ENCODE measurements around the gene RRP1.

The RRP1 gene

DNA sequence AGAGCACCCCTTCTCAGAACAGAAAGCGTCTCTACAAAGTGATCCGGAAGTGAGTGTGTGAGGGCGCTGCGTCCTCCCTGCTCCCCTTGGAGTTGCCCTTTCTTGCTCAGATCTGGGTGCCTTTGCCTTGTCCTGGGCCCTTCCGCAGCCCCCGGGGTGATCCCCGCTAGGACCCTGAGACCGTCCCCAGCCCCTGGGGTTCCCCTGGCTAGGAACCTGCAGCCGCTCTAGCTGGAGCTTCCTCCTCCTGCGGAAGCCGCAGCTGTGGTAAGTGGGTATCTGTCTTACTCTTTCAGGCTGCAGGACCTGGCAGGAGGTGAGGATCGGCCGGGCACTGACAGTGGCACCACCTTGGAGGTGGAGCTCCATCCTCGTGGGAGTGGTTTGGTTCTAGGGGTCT is 11.2 kb downstream of the RRP1 start:
- H3K27ac ChIP-seq (ENCODE audit: insufficient read depth, low read depth, low read length, poor library complexity, severe bottlenecking): no peak overlapping the region
- H3K9me3 ChIP-seq (ENCODE audit: control insufficient read depth, low read length): no peaks in the 10 kb centered on the region
- no peaks in the 10 kb centered on the region for H3K27me3 ChIP-seq (ENCODE audit: control insufficient read depth, insufficient read depth, low read length, poor library complexity, severe bottlenecking)
- H3K4me3 ChIP-seq (ENCODE audit: insufficient read depth, low read depth, low read length): no peak overlapping the region
- H3K4me1 ChIP-seq (ENCODE audit: control insufficient read depth, insufficient read depth, low read length): no peaks in the 10 kb centered on the region
- peaks cover 51% of the 10 kb centered on the region for H3K36me3 ChIP-seq (ENCODE audit: control insufficient read depth, insufficient read depth, low read length)
- WGBS, 2 experiments: 96 to 97% methylated on average over 14 of the region's 14 CpGs

DNA sequence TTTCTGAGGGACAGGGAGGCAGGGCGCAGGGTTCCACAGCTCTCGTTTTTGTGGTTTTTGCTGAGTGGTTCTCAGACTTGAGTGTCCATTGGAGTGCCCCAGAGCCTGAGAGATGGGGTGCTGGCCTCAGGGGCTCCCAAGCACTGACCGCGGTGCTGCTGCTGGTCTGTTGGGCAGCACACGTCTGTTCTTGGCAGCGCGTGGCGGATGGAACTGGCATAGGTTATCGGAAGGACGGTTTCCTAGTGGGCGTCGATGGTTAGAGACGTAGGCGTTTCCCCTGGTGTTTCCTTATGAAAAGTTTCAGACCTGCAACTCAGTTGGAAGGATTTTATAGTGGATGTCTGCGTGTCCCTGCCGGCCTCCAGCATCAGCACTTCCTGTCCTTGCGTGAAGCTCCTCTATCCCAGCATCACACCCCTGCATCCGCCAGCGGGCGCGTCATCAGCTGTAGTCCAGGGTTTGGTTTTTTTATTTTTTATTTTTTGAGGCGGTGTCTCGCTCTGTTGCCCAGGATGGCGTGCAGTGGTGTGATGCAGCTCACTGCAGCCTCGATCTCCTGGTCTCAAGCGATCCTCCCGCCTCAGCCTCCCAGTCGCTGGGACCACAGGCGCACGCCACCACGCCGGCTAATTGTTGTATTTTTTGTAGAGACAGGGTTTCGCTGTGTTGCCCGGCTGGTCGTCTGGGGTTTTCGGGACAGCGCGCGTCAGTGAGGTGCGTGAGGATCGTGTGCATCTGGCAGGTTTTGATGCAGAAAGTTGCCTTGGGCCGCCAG is 11.8 kb downstream of the RRP1 start:
- no peaks in the 10 kb centered on the region for H3K4me1 ChIP-seq (ENCODE audit: control insufficient read depth, insufficient read depth, low read length)
- H3K27ac ChIP-seq (ENCODE audit: insufficient read depth, low read depth, low read length, poor library complexity, severe bottlenecking): no peak overlapping the region
- peaks cover 45% of the 10 kb centered on the region for H3K36me3 ChIP-seq (ENCODE audit: control insufficient read depth, insufficient read depth, low read length)
- 96% methylated on average over 42 of the region's 42 CpGs for WGBS, 2 experiments
- H3K27me3 ChIP-seq (ENCODE audit: control insufficient read depth, insufficient read depth, low read length, poor library complexity, severe bottlenecking): no peaks in the 10 kb centered on the region
- no peak overlapping the region for H3K4me3 ChIP-seq (ENCODE audit: insufficient read depth, low read depth, low read length)
- H3K9me3 ChIP-seq (ENCODE audit: control insufficient read depth, low read length): no peaks in the 10 kb centered on the region

DNA sequence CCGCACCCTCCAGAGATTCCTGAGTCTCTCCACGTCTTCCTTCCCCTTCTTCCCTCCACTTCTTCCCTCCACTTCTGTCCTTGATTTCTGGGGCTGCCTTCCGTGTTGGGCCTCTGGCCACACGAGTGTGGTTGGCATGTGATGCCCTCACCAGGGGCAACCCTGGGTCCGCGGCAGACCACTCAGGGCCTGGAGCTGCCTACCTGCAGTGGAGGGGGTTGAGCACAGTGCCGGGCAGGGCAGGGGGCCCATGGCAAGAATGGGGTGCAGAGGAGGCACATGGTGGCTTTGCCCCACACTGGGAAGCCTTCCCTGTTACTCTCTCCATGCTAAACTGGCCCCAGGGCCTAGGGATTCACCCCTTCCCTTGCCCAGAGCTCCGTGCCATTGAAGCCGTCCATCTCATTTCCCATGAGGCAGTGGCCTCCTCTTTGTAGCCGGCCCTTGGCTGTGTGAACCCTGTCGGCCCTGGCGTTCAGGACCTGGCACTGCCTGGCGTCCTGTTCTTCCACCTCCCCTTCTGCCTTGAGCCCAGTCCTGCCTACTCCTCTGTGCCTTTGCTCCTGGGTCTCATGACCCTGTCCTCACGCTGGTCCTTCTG is 13.4 kb downstream of the RRP1 start:
- peaks cover 29% of the 10 kb centered on the region for H3K36me3 ChIP-seq (ENCODE audit: control insufficient read depth, insufficient read depth, low read length)
- WGBS, 2 experiments: 95 to 96% methylated on average over 14 of the region's 14 CpGs
- H3K4me3 ChIP-seq (ENCODE audit: insufficient read depth, low read depth, low read length): no peak overlapping the region
- H3K27me3 ChIP-seq (ENCODE audit: control insufficient read depth, insufficient read depth, low read length, poor library complexity, severe bottlenecking): no peaks in the 10 kb centered on the region
- no peaks in the 10 kb centered on the region for H3K9me3 ChIP-seq (ENCODE audit: control insufficient read depth, low read length)
- no peaks in the 10 kb centered on the region for H3K4me1 ChIP-seq (ENCODE audit: control insufficient read depth, insufficient read depth, low read length)
- H3K27ac ChIP-seq (ENCODE audit: insufficient read depth, low read depth, low read length, poor library complexity, severe bottlenecking): no peak overlapping the region

DNA sequence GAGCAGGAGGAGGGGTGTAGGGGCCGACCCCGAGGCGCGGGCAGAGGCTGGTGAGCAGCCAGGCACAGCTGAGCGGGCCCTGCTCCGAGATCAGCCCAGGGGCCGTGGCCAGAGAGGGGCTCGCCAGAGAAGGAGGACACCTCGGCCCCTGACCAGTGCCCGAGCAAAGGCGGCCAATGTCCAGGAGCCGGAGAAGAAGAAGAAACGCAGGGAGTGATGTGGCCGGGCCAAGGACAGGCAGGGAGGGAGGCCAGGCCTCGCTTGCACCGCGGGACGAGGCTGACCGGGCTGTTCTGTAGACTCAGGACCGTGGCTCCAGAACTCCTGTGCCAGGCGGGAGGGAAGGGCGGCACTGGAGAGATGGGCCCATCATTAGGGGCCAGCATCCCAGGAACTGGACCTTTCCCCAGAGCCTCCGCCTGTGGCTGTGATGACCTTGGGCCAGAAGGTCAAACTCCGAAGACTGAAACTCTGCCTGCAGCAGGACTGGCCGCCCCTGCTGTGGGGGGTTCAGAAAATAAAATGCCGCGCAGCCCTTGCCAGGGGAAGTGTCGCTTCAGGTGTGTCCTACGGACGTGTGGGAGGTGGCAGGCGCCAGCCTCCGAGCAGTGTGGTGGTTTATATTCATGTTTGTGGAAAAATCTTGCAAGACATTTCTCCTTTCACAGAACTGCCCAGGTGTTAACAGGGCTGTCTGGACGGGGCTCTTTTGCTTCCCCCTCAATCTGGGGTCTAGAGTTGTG is 14.4 kb downstream of the RRP1 start:
- H3K9me3 ChIP-seq (ENCODE audit: control insufficient read depth, low read length): no peaks in the 10 kb centered on the region
- no peaks in the 10 kb centered on the region for H3K4me1 ChIP-seq (ENCODE audit: control insufficient read depth, insufficient read depth, low read length)
- H3K4me3 ChIP-seq (ENCODE audit: insufficient read depth, low read depth, low read length): no peak overlapping the region
- H3K36me3 ChIP-seq (ENCODE audit: control insufficient read depth, insufficient read depth, low read length): peaks cover 26% of the 10 kb centered on the region
- WGBS, 2 experiments: 94 to 95% methylated on average over 33 of the region's 33 CpGs
- no peak overlapping the region for H3K27ac ChIP-seq (ENCODE audit: insufficient read depth, low read depth, low read length, poor library complexity, severe bottlenecking)
- no peaks in the 10 kb centered on the region for H3K27me3 ChIP-seq (ENCODE audit: control insufficient read depth, insufficient read depth, low read length, poor library complexity, severe bottlenecking)

DNA sequence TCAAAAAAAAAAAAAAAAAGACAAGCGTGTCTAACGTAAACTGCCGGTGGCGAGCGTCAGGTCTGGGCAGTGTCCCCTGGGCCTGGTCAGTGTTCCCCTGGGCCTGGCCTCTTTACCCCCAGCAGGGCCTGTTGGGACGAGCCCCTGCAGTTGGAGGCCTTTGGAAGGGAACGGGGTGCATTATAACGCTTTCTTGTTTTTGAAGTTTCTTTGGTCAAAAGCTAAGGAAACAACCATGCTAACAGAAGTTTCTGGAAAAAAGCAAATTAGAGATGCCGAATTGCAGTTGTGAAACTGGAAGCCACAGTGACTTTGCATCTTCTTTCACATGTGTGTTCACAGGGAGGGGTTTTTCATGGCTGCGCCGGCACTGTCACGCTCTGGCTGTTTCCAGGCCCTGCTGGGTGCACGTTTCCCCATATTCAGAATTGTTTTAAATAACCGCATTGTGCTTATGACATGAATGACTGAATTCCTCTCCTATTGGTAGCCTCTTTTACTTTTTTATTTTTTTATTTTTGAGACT is 16.0 kb downstream of the RRP1 start:
- H3K27ac ChIP-seq (ENCODE audit: insufficient read depth, low read depth, low read length, poor library complexity, severe bottlenecking): no peak overlapping the region
- WGBS, 2 experiments: 96 to 98% methylated on average over 14 of the region's 14 CpGs
- no peaks in the 10 kb centered on the region for H3K9me3 ChIP-seq (ENCODE audit: control insufficient read depth, low read length)
- H3K4me1 ChIP-seq (ENCODE audit: control insufficient read depth, insufficient read depth, low read length): no peaks in the 10 kb centered on the region
- peaks cover 16% of the 10 kb centered on the region for H3K36me3 ChIP-seq (ENCODE audit: control insufficient read depth, insufficient read depth, low read length)
- H3K27me3 ChIP-seq (ENCODE audit: control insufficient read depth, insufficient read depth, low read length, poor library complexity, severe bottlenecking): no peaks in the 10 kb centered on the region
- H3K4me3 ChIP-seq (ENCODE audit: insufficient read depth, low read depth, low read length): no peak overlapping the region

DNA sequence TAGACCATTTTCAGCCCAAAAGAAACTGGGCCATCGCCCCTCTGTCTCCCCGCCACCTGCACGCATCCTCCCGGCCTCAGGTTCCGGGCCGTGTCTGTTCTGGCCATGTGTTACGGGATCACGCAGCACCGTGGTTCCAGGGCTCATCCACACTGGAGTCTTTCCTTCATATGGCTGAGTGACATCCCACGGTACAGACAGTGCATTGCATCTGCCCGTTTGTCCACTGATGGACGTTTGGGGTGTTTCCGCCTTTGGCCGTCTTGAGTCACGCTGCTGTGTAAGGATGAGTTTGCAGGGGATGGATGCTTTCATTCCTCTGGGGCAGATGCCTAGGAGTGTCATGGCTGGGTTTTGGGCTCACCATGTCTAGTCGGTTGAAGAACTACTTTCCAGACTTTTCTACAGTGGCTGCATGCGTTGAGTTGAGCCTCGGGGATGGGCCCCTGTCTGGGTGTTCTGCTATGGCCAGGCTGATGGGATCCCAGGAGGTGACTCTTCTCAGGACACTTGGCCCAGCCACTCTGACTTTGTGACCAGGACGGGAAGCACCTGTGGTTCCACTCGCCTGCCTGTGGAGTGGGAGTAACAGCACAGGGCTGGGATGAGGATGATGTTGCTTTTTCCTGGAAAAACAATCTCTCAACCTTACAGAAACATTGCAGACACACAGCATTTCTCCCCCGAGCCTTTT is 16.8 kb downstream of the RRP1 start:
- Histone ChIP-seq H3K36me3 (ENCODE audit: control insufficient read depth, insufficient read depth, low read length) (peaks cover 10% of the 10 kb centered on the region), H3K9me3 (ENCODE audit: control insufficient read depth, low read length) (no peaks in the 10 kb centered on the region), H3K27ac (ENCODE audit: insufficient read depth, low read depth, low read length, poor library complexity, severe bottlenecking) (no peak overlapping the region), H3K27me3 (ENCODE audit: control insufficient read depth, insufficient read depth, low read length, poor library complexity, severe bottlenecking) (no peaks in the 10 kb centered on the region), H3K4me1 (ENCODE audit: control insufficient read depth, insufficient read depth, low read length) (peaks cover 4% of the 10 kb centered on the region), H3K4me3 (ENCODE audit: insufficient read depth, low read depth, low read length) (no peak overlapping the region)
- 96% methylated on average over 21 of the region's 21 CpGs for WGBS, 2 experiments

DNA sequence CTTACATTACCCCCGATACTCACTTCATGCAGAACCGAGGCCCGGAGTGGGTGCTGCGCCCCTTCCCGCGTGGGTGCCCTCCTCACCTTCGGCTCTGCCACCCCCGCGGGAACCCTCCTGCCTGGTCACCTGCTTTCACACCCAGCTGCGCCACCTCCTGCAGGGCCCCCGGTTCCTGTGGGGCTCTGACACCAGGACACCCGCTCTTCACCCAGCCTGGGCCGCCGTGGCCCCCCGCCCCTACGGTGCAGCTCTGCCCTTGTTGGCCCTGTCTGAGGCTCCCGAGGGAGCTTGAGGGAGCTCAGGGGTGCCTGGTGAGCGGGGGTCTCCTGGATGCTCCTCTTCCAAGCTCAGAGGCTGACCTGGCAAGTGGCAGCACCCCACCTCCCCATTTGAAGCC is 19.0 kb downstream of the RRP1 start:
- WGBS, 2 experiments: 87 to 90% methylated on average over 18 of the region's 18 CpGs

DNA sequence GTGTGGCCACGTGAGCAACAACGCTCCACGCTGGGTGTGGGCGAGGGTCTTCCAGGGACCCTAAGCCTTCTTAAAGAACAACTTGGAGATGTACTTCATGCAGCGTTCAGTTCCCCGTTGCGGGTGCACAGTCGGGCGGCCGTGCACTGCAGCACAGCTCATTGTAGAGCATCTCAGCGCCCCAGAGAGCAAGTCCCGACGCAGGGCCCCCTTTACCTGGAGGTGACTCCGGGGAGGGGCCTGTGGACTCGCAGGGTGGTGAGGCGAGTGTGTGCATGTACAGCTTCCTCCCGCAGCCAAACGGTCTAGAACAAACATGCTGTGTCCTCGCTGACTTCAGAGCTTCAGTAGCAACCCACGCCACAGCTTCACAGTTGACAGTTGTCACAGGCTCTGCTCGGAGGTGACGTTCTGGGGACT is 19.5 kb downstream of the RRP1 start:
- H3K27me3 ChIP-seq (ENCODE audit: control insufficient read depth, insufficient read depth, low read length, poor library complexity, severe bottlenecking): no peaks in the 10 kb centered on the region
- no peak overlapping the region for H3K4me3 ChIP-seq (ENCODE audit: insufficient read depth, low read depth, low read length)
- WGBS, 2 experiments: 94 to 95% methylated on average over 22 of the region's 22 CpGs
- H3K27ac ChIP-seq (ENCODE audit: insufficient read depth, low read depth, low read length, poor library complexity, severe bottlenecking): no peak overlapping the region
- H3K36me3 ChIP-seq (ENCODE audit: control insufficient read depth, insufficient read depth, low read length): no peaks in the 10 kb centered on the region
- H3K9me3 ChIP-seq (ENCODE audit: control insufficient read depth, low read length): no peaks in the 10 kb centered on the region
- peaks cover 4% of the 10 kb centered on the region for H3K4me1 ChIP-seq (ENCODE audit: control insufficient read depth, insufficient read depth, low read length)

More for the DNA sequence above, 19.0 kb downstream of the RRP1 start:
- Histone ChIP-seq H3K36me3 (ENCODE audit: control insufficient read depth, insufficient read depth, low read length) (no peaks in the 10 kb centered on the region), H3K9me3 (ENCODE audit: control insufficient read depth, low read length) (no peaks in the 10 kb centered on the region), H3K27ac (ENCODE audit: insufficient read depth, low read depth, low read length, poor library complexity, severe bottlenecking) (no peak overlapping the region), H3K4me1 (ENCODE audit: control insufficient read depth, insufficient read depth, low read length) (peaks cover 4% of the 10 kb centered on the region), H3K27me3 (ENCODE audit: control insufficient read depth, insufficient read depth, low read length, poor library complexity, severe bottlenecking) (no peaks in the 10 kb centered on the region), H3K4me3 (ENCODE audit: insufficient read depth, low read depth, low read length) (no peak overlapping the region)

DNA sequence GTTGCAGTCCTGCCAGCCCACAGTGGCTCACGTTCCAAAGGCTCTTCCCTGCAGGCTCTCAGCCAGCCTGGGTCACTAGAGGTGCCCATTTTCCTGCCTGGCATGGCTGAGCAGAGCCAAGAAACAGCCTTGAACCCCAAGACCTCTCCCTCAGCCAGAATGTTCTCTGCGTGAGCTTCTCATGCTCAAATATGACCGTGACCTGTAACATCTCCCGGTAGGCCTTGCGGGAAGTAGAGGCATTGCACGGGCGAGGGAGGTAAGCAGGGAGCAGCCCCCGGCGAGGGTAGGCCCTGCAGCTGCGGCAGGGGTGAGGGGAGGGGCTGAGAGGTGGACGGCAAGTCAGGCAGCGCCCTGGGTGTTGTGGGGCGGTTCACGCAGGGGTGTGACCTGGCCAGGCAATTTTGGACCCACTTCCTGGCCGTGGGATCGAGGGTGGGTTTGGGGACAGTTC is 20.0 kb downstream of the RRP1 start:
- H3K36me3 ChIP-seq (ENCODE audit: control insufficient read depth, insufficient read depth, low read length): no peaks in the 10 kb centered on the region
- H3K27me3 ChIP-seq (ENCODE audit: control insufficient read depth, insufficient read depth, low read length, poor library complexity, severe bottlenecking): no peaks in the 10 kb centered on the region
- H3K4me3 ChIP-seq (ENCODE audit: insufficient read depth, low read depth, low read length): no peak overlapping the region
- H3K27ac ChIP-seq (ENCODE audit: insufficient read depth, low read depth, low read length, poor library complexity, severe bottlenecking): no peak overlapping the region
- H3K9me3 ChIP-seq (ENCODE audit: control insufficient read depth, low read length): no peaks in the 10 kb centered on the region
- WGBS, 2 experiments: 91 to 92% methylated on average over 16 of the region's 16 CpGs
- H3K4me1 ChIP-seq (ENCODE audit: control insufficient read depth, insufficient read depth, low read length): peaks cover 7% of the 10 kb centered on the region

All from ectodermal cell (in vitro differentiated cells).